CD4-positive, CD25-positive, alpha-beta regulatory T cell (primary cell): Measurements from ENCODE around the gene ASTN2. TPM values are rescaled to one million over a fixed set of nuclear protein-coding genes. Genes with fewer than 3 reads are reported as not detected.

Source experiments
- ATAC-seq, 2 donors: fragments of 150-1000 bp; cut with Tn5 transposase; one replicate each; pipeline ENCODE4 v1.10.0; 2021; ENCODE audit warnings: low read depth in 2 of 2, moderate number of reproducible peaks in 2 of 2, moderate library complexity in 1 of 2
- DNase-seq, 3 donors: peaks; one replicate each; pipeline versions ENCODE4 v3.0.0 to v3.0.0-alpha.2; 2012 to 2022; ENCODE audit warnings: mixed read lengths in 1 of 3
- H3K27ac ChIP-seq: one replicate; pipeline ENCODE4 v1.7.0; 2013; ENCODE audit warnings: mild to moderate bottlenecking, low read length; ENCODE audit not compliant: insufficient read depth, poor library complexity, severe bottlenecking
- H3K27me3 ChIP-seq: one replicate; pipeline ENCODE4 v1.7.0; 2013; ENCODE audit warnings: low read length; ENCODE audit not compliant: control insufficient read depth, insufficient read depth
- H3K36me3 ChIP-seq: one replicate; pipeline ENCODE4 v1.7.0; 2013; ENCODE audit warnings: mild to moderate bottlenecking, low read length, moderate library complexity; ENCODE audit not compliant: control insufficient read depth, insufficient read depth
- H3K4me1 ChIP-seq: 2 replicates; pipeline ENCODE4 v1.7.0; 2013; ENCODE audit warnings: mild to moderate bottlenecking, low read length; ENCODE audit not compliant: insufficient read depth, control insufficient read depth, poor library complexity, severe bottlenecking
- H3K4me3 ChIP-seq: one replicate; pipeline ENCODE4 v1.7.0; 2013; ENCODE audit warnings: low read depth, mild to moderate bottlenecking, low read length, moderate library complexity
- H3K9me3 ChIP-seq, 2 experiments: 1 replicate in 1 of 2; 2 replicates in 1 of 2; pipeline ENCODE4 v1.7.0; 2013; ENCODE audit warnings: low read length in 2 of 2, mild to moderate bottlenecking in 1 of 2, moderate library complexity in 1 of 2; ENCODE audit not compliant: control insufficient read depth in 2 of 2
- H3K27ac Mint-ChIP-seq, 3 donors: one replicate each; pipeline ENCODE4 v1.8.0; 2020 to 2022; ENCODE audit warnings: mild to moderate bottlenecking in 3 of 3, mixed read lengths in 3 of 3, moderate library complexity in 2 of 3
- H3K27me3 Mint-ChIP-seq: one replicate; pipeline ENCODE4 v1.8.0; 2022; ENCODE audit warnings: mild to moderate bottlenecking, mixed read lengths
- H3K36me3 Mint-ChIP-seq: one replicate; pipeline ENCODE4 v1.8.0; 2020; ENCODE audit warnings: mixed read lengths
- H3K4me1 Mint-ChIP-seq, 4 donors: one replicate each; pipeline ENCODE4 v1.8.0; 2020 to 2022; ENCODE audit warnings: mixed read lengths in 4 of 4, mild to moderate bottlenecking in 1 of 4
- H3K4me3 Mint-ChIP-seq, 4 donors: one replicate each; pipeline ENCODE4 v1.8.0; 2020 to 2022; ENCODE audit warnings: mild to moderate bottlenecking in 4 of 4, mixed read lengths in 4 of 4, moderate library complexity in 3 of 4
- H3K9me3 Mint-ChIP-seq, 7 donors: one replicate each; pipeline ENCODE4 v1.8.0; 2020 to 2022; ENCODE audit warnings: mixed read lengths in 7 of 7, mild to moderate bottlenecking in 3 of 7, moderate library complexity in 2 of 7
- polyA plus RNA-seq, 4 donors: library from polyadenylated mRNA; unstranded; fragments of 300-500 nt; fragmentation: Illumina TruSeq; gene quantifications; one replicate each; pipeline ENCODE4 v1.2.3, GENCODE V29; 2021
- total RNA-seq: library from RNA; stranded (reverse); gene quantifications from one replicate; pipeline ENCODE4 v1.2.3, GENCODE V29; 2022

The ASTN2 gene
- total and polyA plus RNA-seq, 5 donors from 2014 or later, result 5.0 to 9.9 (median 7.4) TPM

- peaks cover 44% of the 10 kb centered on the region for H3K36me3 Mint-ChIP-seq
- H3K27me3 ChIP-seq, result no peaks in the 10 kb centered on the region
- no peak overlapping the region for H3K27ac Mint-ChIP-seq
These were observed 798.4 kb downstream of the ASTN2 start for GRCh38 chr9:116616304-116616914.

GRCh38 chr9:116608064-116608463 is 806.8 kb downstream of the ASTN2 start:
- H3K36me3 ChIP-seq, result peaks cover 7% of the 10 kb centered on the region
- no peaks in the 10 kb centered on the region for H3K27me3 Mint-ChIP-seq
- peaks cover 0 to 2% (median 0%) of the 10 kb centered on the region in 4 donors for H3K4me1 Mint-ChIP-seq
- no peak overlapping the region for H3K27ac Mint-ChIP-seq
- no peak overlapping the region for H3K4me3 ChIP-seq
- H3K9me3 Mint-ChIP-seq, result peaks cover 0 to 6% (median 0%) of the 10 kb centered on the region in 7 donors
- no peak overlapping the region for H3K4me3 Mint-ChIP-seq
- ATAC-seq (no peak), DNase-seq (no peak)
- no peaks in the 10 kb centered on the region for H3K27me3 ChIP-seq
- H3K27ac ChIP-seq, result no peak overlapping the region
- H3K4me1 ChIP-seq, result no peaks in the 10 kb centered on the region
- H3K36me3 Mint-ChIP-seq, result peaks cover 35% of the 10 kb centered on the region
- H3K9me3 ChIP-seq, result peaks cover 0 to 3% of the 10 kb centered on the region in 2 experiments

More at GRCh38 chr9:116616304-116616914, 798.4 kb downstream of the ASTN2 start:
- H3K4me1 ChIP-seq, result no peaks in the 10 kb centered on the region
- no peaks in the 10 kb centered on the region for H3K27me3 Mint-ChIP-seq
- H3K9me3 ChIP-seq, result no peaks in the 10 kb centered on the region
- H3K36me3 ChIP-seq, result peaks cover 6% of the 10 kb centered on the region
- DNase-seq (no peak), ATAC-seq (no peak)
- no peaks in the 10 kb centered on the region for H3K4me1 Mint-ChIP-seq
- H3K4me3 Mint-ChIP-seq, result no peak overlapping the region
- H3K27ac ChIP-seq, result no peak overlapping the region
- peaks cover 0 to 15% (median 3%) of the 10 kb centered on the region in 7 donors for H3K9me3 Mint-ChIP-seq
- no peak overlapping the region for H3K4me3 ChIP-seq

GRCh38 chr9:116605904-116606341 is 808.9 kb downstream of the ASTN2 start:
- Mint-ChIP-seq H3K9me3 (no peaks in the 10 kb centered on the region), H3K27ac (no peak overlapping the region), H3K27me3 (no peaks in the 10 kb centered on the region), H3K4me3 (no peak overlapping the region), H3K36me3 (peaks cover 23% of the 10 kb centered on the region), H3K4me1 (peaks cover 0 to 2% (median 0%) of the 10 kb centered on the region in 4 donors)
- Histone ChIP-seq H3K4me1 (no peaks in the 10 kb centered on the region), H3K9me3 (peaks cover 0 to 3% of the 10 kb centered on the region in 2 experiments), H3K4me3 (no peak overlapping the region), H3K36me3 (peaks cover 7% of the 10 kb centered on the region), H3K27ac (no peak overlapping the region), H3K27me3 (no peaks in the 10 kb centered on the region)
- ATAC-seq (no peak), DNase-seq (no peak)

GRCh38 chr9:116605060-116605459 is 809.8 kb downstream of the ASTN2 start:
- H3K27me3 Mint-ChIP-seq, result no peaks in the 10 kb centered on the region

GRCh38 chr9:116604251-116604650 is 810.6 kb downstream of the ASTN2 start:
- H3K36me3 ChIP-seq, result peaks cover 7% of the 10 kb centered on the region
- no peak for ATAC-seq

More at GRCh38 chr9:116605060-116605459, 809.8 kb downstream of the ASTN2 start:
- Mint-ChIP-seq H3K36me3 (peaks cover 23% of the 10 kb centered on the region), H3K4me3 (no peak overlapping the region), H3K9me3 (no peaks in the 10 kb centered on the region), H3K4me1 (peaks cover 0 to 2% (median 0%) of the 10 kb centered on the region in 4 donors), H3K27ac (no peak overlapping the region)
- no peaks in the 10 kb centered on the region for H3K4me1 ChIP-seq
- no peak overlapping the region for H3K4me3 ChIP-seq
- DNase-seq (no peak), ATAC-seq (no peak)
- peaks cover 0 to 3% of the 10 kb centered on the region in 2 experiments for H3K9me3 ChIP-seq
- peaks cover 7% of the 10 kb centered on the region for H3K36me3 ChIP-seq
- H3K27me3 ChIP-seq, result no peaks in the 10 kb centered on the region
- no peak overlapping the region for H3K27ac ChIP-seq

GRCh38 chr9:116599342-116599884 is 815.4 kb downstream of the ASTN2 start:
- Mint-ChIP-seq H3K27ac (peak overlapping the region in 1 of 3 donors; percentile 11), H3K27me3 (no peaks in the 10 kb centered on the region), H3K9me3 (no peaks in the 10 kb centered on the region), H3K4me1 (no peaks in the 10 kb centered on the region), H3K36me3 (peaks cover 9% of the 10 kb centered on the region), H3K4me3 (no peak overlapping the region)
- no peak overlapping the region for H3K27ac ChIP-seq
- ATAC-seq, result no peak
- no peaks in the 10 kb centered on the region for H3K27me3 ChIP-seq
- no peak overlapping the region for H3K4me3 ChIP-seq
- H3K36me3 ChIP-seq, result peaks cover 5% of the 10 kb centered on the region
- no peak for DNase-seq
- H3K4me1 ChIP-seq, result no peaks in the 10 kb centered on the region
- H3K9me3 ChIP-seq, result no peaks in the 10 kb centered on the region

More at GRCh38 chr9:116604251-116604650, 810.6 kb downstream of the ASTN2 start:
- H3K9me3 Mint-ChIP-seq, result no peaks in the 10 kb centered on the region
- Histone ChIP-seq H3K4me1 (no peaks in the 10 kb centered on the region), H3K27ac (no peak overlapping the region), H3K9me3 (no peaks in the 10 kb centered on the region), H3K27me3 (no peaks in the 10 kb centered on the region), H3K4me3 (no peak overlapping the region)
- H3K4me3 Mint-ChIP-seq, result no peak overlapping the region
- H3K36me3 Mint-ChIP-seq, result peaks cover 23% of the 10 kb centered on the region
- H3K27ac Mint-ChIP-seq, result no peak overlapping the region
- peaks cover 0 to 2% (median 0%) of the 10 kb centered on the region in 4 donors for H3K4me1 Mint-ChIP-seq
- no peaks in the 10 kb centered on the region for H3K27me3 Mint-ChIP-seq
- no peak for DNase-seq

GRCh38 chr9:116596646-116597045 is 818.2 kb downstream of the ASTN2 start:
- no peak for ATAC-seq
- Mint-ChIP-seq H3K36me3 (peaks cover 21% of the 10 kb centered on the region), H3K9me3 (peaks cover 0 to 3% (median 0%) of the 10 kb centered on the region in 7 donors), H3K27ac (no peak overlapping the region), H3K4me3 (no peak overlapping the region), H3K4me1 (no peaks in the 10 kb centered on the region), H3K27me3 (no peaks in the 10 kb centered on the region)
- no peak overlapping the region for H3K4me3 ChIP-seq
- no peaks in the 10 kb centered on the region for H3K9me3 ChIP-seq
- H3K36me3 ChIP-seq, result peaks cover 2% of the 10 kb centered on the region
- H3K4me1 ChIP-seq, result no peaks in the 10 kb centered on the region
- H3K27ac ChIP-seq, result no peak overlapping the region
- DNase-seq, result no peak
- H3K27me3 ChIP-seq, result no peaks in the 10 kb centered on the region

GRCh38 chr9:116594547-116594946 is 820.3 kb downstream of the ASTN2 start:
- no peak overlapping the region for H3K4me3 ChIP-seq
- Mint-ChIP-seq H3K4me1 (no peaks in the 10 kb centered on the region), H3K4me3 (no peak overlapping the region), H3K27me3 (no peaks in the 10 kb centered on the region), H3K9me3 (peaks cover 0 to 6% (median 1%) of the 10 kb centered on the region in 7 donors), H3K36me3 (peaks cover 23% of the 10 kb centered on the region), H3K27ac (no peak overlapping the region)
- H3K9me3 ChIP-seq, result peaks cover 0 to 3% of the 10 kb centered on the region in 2 experiments
- H3K36me3 ChIP-seq, result peaks cover 2% of the 10 kb centered on the region
- H3K27ac ChIP-seq, result no peak overlapping the region
- H3K4me1 ChIP-seq, result no peaks in the 10 kb centered on the region
- no peaks in the 10 kb centered on the region for H3K27me3 ChIP-seq
- no peak for DNase-seq
- no peak for ATAC-seq
